Neuron (in vitro differentiated cells): ENCODE measurements around the gene ESAM.
"Not testable (repeated sequence)": the region's sequence is repeated elsewhere in the genome, so short reads cannot be mapped to it uniquely, and the experiment has no call there.

Experiments
- H2AFZ ChIP-seq: one replicate; pipeline ENCODE4 v1.6.1; 2013; ENCODE audit warnings: low read depth, mild to moderate bottlenecking, inconsistent platforms, low read length, moderate library complexity
- H3K27me3 ChIP-seq: one replicate; pipeline ENCODE4 v1.6.1; 2013; ENCODE audit warnings: low read length; ENCODE audit not compliant: insufficient read depth
- H3K36me3 ChIP-seq: one replicate; pipeline ENCODE4 v1.6.1; 2013; ENCODE audit warnings: low read length; ENCODE audit not compliant: insufficient read depth
- H3K4me1 ChIP-seq: one replicate; pipeline ENCODE4 v1.6.1; 2013; ENCODE audit warnings: low read length; ENCODE audit not compliant: insufficient read depth
- H3K4me3 ChIP-seq: 2 replicates; pipeline ENCODE4 v1.5.1; 2013; ENCODE audit warnings: mild to moderate bottlenecking, low read length, moderate library complexity
- H3K9me3 ChIP-seq: one replicate; pipeline ENCODE4 v1.6.1; 2013; ENCODE audit warnings: low read length

Gene ESAM

DNA sequence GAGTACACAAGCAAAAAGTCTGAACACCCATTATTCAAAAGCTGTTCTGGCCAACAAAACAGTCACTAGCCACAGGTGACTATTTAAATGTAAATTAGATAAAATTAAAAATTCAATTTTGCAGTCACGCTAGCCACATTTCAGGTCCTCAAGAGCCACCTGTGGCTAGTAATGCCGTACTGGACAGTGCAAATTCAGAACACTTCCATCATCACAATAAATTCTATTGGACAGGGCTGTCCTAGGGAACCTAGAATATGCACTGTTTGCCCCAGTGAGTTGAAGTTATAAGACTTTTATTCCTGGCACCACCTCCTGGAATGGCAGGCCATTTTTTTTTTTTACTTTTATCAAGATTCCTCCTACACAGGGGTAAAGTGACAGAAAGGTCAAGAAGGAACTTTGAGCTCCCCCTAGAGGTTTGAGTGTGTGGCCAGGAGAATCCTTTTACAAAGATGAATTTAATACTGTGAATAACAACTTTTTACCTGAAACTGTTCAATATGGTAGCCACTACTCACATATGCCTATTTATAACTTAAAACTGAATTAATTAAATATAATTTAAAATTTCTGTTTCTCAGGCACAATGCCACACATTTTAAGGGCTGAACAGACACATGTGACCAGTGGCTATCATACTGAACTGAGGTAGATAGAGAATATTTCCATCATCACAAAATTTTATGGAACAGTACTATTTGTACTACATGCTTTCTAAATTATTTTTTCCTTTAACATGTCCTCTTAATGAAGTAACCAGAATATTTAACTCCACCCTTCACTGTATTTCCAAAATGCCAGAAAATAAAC lies 31.6 kb upstream of the ESAM start:
- H3K4me1 ChIP-seq: peaks cover 25% of the 10 kb centered on the region
- no peaks in the 10 kb centered on the region for H3K27me3 ChIP-seq
- no peak overlapping the region for H2AFZ ChIP-seq
- H3K9me3 ChIP-seq: no peaks in the 10 kb centered on the region
- no peaks in the 10 kb centered on the region for H3K36me3 ChIP-seq
- H3K4me3 ChIP-seq: no peak overlapping the region

DNA sequence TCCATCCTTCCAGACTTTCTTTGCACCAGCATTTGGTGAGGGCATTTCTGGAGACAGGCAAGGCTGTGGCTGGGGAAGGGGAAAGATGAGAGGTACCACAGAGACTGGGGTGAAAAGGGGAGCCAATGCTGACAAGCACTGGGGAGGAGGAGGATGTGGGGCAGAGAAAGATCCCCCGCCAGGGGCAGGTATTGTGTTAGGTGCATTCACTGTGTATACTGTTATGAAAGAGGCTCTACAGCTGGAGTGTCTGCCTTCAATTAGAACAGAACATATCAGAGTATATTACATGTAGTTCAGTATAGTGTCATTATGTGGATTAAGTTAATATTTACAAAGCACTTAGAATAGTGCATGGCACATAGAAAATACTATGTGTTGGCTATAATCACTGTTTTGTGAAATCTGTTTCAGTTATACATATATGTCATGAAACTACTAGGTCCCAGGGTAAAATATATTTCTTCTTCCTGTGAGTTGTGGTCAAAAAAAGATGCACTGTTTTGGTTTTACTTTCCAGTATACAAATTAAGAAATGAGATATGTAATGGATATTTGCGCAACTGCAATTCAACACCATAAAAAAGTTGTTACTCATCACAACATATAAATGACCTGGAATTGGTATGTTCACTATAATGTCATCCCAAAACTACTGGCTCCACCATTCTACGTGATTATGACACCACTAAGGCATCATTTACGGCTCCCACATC lies 29.7 kb upstream of the ESAM start:
- Histone ChIP-seq H3K4me3 (no peak overlapping the region), H3K36me3 (no peaks in the 10 kb centered on the region), H3K4me1 (peaks cover 13% of the 10 kb centered on the region), H3K9me3 (no peaks in the 10 kb centered on the region), H2AFZ (no peak overlapping the region), H3K27me3 (no peaks in the 10 kb centered on the region)

DNA sequence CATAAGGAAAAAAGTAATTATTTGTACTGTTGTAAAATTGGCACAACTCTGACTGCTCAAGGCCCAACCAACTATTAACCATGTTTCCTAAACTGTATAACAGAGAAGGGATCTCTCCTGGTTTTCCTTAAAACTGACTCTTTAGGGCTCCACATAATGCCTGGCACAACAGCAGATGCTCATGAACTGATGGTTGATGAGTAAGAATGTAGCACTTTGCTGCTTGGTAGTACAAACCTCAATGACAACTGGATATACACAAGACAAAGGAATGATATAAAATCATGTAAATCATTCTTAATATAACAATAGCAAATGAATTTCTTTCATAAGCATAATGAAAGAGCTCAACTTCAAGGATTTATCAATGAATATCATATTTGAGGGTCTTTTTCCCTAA lies 26.4 kb upstream of the ESAM start:
- Histone ChIP-seq H3K9me3 (no peaks in the 10 kb centered on the region), H3K4me3 (no peak overlapping the region), H3K36me3 (peaks cover 2% of the 10 kb centered on the region), H3K4me1 (peaks cover 11% of the 10 kb centered on the region), H2AFZ (no peak overlapping the region), H3K27me3 (no peaks in the 10 kb centered on the region)

DNA sequence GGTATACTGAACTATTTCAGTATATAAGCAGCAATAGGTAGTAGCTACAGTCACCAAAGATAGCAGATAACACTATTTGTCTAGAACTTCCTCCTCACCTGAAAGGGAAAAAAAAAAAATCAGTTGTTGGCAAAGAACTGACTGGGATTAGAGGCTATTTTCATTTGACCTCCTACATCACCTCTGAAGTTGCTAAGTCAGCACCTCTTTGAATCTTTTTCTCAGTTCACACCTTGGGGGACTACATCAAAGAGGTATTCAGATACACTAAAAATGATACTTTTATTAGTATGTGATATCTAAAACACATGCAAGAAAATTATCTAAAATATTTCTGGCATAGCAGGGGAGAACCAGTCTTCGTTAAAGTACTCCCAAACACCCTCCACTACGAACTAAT lies 22.0 kb upstream of the ESAM start:
- no peak overlapping the region for H2AFZ ChIP-seq
- H3K4me1 ChIP-seq: no peaks in the 10 kb centered on the region
- H3K4me3 ChIP-seq: no peak overlapping the region
- H3K27me3 ChIP-seq: no peaks in the 10 kb centered on the region
- H3K36me3 ChIP-seq: peaks cover 2% of the 10 kb centered on the region
- no peaks in the 10 kb centered on the region for H3K9me3 ChIP-seq

DNA sequence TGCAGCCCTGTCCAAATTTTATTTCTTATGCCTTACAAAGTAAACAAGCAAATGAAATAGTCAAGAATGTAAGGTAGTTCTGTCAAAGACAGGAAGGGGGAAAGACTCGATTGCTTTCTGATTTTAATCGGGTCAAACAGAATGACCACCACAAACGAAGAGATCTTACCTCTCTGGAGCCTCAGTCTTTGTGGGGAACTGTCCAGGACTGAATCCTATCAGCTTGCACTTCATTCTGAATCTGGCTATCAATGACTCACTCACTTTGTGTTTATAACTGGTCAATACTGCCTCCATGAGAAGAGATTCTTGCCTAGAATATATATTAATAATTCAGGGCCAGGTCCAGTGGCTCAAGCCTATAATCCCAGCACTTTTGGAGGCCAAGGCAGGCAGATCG lies 20.9 kb upstream of the ESAM start:
- Histone ChIP-seq H3K9me3 (no peaks in the 10 kb centered on the region), H3K36me3 (peaks cover 9% of the 10 kb centered on the region), H3K4me1 (no peaks in the 10 kb centered on the region), H3K4me3 (no peak overlapping the region), H2AFZ (no peak overlapping the region), H3K27me3 (no peaks in the 10 kb centered on the region)

DNA sequence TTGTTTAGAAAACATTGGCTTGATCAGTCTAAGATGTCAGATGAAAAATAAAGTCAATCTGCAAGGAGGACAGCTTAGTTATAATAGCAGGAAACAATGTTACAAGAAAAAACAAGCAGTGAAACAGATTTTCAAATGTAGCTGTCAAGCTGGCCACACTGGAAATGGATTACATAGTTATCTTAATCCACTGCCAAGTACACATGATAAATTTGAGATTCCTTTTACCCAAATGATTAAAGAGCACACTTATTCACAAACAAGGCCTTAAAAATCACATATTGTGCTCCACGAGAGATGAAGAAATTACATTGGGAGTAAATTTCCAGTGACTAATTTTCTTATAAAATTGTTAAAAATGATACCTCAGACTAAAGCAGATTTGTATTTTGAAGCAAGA lies 17.5 kb upstream of the ESAM start:
- Histone ChIP-seq H2AFZ (no peak overlapping the region), H3K9me3 (no peaks in the 10 kb centered on the region), H3K36me3 (peaks cover 26% of the 10 kb centered on the region), H3K4me1 (no peaks in the 10 kb centered on the region), H3K4me3 (no peak overlapping the region), H3K27me3 (no peaks in the 10 kb centered on the region)

DNA sequence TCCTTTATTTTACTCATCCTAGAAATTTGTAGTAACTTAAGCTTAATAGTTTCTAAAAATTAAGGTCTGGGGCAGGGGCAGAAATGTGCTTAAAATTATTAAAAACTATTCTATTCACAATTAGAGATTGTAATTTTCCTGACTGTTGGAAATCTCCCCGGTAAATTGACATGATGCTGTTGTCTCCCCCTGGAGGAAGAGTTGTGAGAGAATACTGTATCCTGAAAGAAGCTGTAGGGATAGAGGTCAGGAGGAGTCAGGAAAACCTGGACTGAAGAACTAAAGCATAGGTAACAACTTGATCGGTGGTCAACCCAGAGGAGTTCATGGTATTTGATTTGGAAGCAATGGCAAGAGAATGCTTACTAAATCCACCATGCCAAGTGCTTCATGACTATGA lies 16.2 kb upstream of the ESAM start:
- no peaks in the 10 kb centered on the region for H3K4me1 ChIP-seq
- no peaks in the 10 kb centered on the region for H3K27me3 ChIP-seq
- no peak overlapping the region for H3K4me3 ChIP-seq
- H3K36me3 ChIP-seq: peaks cover 32% of the 10 kb centered on the region
- H3K9me3 ChIP-seq: no peaks in the 10 kb centered on the region
- no peak overlapping the region for H2AFZ ChIP-seq

DNA sequence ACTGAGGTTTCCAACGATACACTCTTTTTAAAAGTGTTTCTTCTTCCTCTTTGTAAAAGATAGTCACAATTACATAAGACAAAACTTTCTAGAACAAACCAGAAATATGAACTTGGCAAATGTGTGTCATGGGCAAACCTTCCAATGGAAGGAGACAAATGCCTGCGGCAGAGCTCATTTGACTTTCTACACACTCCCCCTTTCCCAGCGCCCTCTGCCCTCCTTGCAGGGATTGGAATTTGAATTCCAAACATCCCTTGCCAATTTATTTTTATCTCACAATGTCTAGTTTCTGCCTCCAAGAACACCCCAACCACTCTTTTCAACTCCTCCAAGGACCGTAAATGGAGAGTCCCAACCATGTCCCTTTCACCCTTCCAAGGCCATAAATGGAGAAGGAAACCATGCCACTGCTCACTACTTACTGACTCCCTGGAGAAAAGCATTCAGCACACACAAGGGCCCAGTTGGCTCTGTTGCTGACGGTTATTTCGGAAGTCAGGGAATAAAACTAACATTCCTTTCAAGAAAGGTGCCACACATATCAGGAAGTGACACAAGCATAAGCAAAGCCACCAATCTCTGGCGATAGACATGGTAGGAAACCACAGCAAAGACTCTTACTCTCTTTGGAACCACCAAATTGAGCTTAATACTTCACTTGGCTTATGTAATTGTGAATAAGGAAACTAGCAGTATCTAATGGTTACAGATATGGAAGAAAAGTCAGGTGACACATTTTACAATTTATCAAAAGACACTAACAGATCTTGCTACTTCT lies 15.0 kb upstream of the ESAM start:
- H2AFZ ChIP-seq: no peak overlapping the region
- H3K9me3 ChIP-seq: no peaks in the 10 kb centered on the region
- H3K27me3 ChIP-seq: no peaks in the 10 kb centered on the region
- no peak overlapping the region for H3K4me3 ChIP-seq
- H3K36me3 ChIP-seq: peaks cover 41% of the 10 kb centered on the region
- no peaks in the 10 kb centered on the region for H3K4me1 ChIP-seq

DNA sequence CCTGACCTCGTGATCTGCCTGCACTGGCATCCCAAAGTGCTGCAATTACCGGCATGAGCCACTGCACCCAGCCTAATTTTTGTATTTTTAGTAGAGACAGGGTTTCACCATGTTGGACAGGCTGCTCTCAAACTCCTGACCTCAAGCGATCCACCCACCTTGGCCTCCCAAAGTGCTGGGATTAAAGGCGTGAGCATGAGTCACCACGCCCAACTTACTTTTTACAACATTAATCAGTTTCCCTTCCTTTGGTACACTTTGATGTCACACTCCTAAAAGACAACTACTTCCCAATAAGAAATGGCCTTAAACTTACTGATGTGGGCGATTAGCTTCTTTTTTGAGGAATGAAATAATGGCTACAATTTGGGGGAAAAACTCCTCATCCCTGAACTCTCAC lies 8.9 kb upstream of the ESAM start:
- not testable (repeated sequence) for H3K27me3 ChIP-seq, H3K4me1 ChIP-seq, H3K4me3 ChIP-seq, H2AFZ ChIP-seq, H3K9me3 ChIP-seq
- H3K36me3 ChIP-seq: peaks cover 76% of the 10 kb centered on the region

DNA sequence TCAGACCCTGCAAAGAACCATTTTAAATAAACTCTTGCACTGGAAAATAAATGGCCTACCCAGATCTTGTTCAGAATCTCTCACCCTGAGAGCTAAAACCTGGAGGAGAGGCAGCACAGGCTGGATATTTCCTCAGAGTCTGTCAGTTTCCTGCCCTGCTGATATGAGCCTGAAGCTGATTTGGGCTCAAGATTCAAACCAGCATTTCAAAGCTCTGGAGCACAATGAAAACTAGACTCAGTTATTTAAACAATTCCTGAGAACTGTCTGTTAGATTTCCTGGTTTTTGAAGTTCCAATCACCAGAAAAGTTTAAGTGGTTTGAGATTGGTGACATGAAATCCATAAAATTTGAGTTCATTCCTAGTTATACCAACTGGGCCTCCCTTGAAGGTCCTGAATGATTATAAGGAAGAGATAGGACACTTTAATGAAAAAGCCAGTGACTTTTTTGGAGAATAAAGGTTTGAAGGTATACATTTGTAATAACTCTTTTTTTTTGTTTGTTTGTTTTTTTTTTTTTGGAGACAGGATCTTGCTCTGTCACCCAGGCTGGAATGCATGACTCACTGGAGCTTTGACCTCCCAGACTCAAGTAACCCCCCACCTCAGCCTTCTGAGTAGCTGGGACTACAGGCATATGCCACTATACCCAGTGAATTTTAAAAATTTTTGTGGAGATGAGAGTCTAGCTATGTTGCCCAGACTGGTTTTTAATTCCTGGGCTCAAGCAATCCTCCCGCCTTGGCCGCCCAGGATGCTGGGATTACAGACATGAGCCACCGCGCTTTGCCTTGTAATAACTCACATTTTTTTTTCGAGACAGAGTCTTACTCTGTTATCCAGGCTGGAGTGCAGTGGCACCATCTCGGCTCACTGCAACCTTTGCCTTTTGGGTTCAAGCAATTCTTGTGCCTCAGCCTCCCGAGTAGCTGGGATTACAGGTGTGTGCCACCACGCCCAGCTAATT lies 8.0 kb upstream of the ESAM start:
- H3K9me3 ChIP-seq: no peaks in the 10 kb centered on the region
- H3K4me3 ChIP-seq: no peak overlapping the region
- H3K36me3 ChIP-seq: peaks cover 80% of the 10 kb centered on the region
- H2AFZ ChIP-seq: no peak overlapping the region
- no peaks in the 10 kb centered on the region for H3K4me1 ChIP-seq
- H3K27me3 ChIP-seq: no peaks in the 10 kb centered on the region

DNA sequence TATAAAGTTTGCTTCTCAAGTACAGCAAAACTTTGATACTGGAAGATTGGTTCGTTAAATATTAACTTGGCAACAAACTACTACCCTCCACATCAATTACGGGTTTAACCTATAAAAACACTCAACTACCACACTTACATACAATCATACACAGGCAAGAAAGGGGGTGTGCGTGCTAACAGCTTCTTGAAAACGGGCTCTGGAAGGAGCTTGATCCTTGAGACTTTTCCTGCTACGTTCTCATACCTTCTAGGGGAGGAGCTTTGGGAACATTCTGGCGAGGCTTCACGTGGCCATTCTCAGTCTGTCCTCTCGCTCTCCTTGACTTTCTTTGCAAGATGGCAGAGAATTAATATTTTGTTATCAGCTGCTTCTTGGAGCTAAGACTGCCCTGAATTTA lies 6.8 kb upstream of the ESAM start:
- Histone ChIP-seq H3K4me1 (peaks cover 3% of the 10 kb centered on the region), H3K36me3 (peaks cover 83% of the 10 kb centered on the region), H2AFZ (no peak overlapping the region), H3K9me3 (no peaks in the 10 kb centered on the region), H3K27me3 (no peaks in the 10 kb centered on the region), H3K4me3 (no peak overlapping the region)

DNA sequence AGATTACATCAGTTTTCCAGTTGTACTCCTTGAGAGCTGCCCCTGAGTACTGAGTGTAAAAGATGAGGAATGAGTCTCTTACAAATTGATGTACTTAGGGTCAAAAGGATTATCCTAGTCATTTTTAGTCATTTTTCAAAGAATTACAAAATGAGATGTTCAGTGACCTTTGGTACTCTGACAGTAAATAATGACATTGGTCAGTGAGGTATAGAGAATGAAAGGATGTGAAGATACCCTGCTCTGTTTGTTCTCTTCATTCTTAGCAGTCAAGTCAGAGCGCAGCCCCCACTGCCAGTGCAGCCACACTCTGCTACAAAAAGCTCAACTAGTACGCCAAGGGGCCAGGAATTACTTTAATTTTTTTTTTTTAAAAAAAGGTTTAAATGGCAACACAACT lies 4.1 kb upstream of the ESAM start:
- peaks cover 65% of the 10 kb centered on the region for H3K36me3 ChIP-seq

More for the DNA sequence above, 4.1 kb upstream of the ESAM start:
- Histone ChIP-seq H3K4me1 (peaks cover 3% of the 10 kb centered on the region), H3K4me3 (no peak overlapping the region), H2AFZ (no peak overlapping the region), H3K27me3 (no peaks in the 10 kb centered on the region), H3K9me3 (peaks cover 3% of the 10 kb centered on the region)
